T47D (cell line): ENCODE measurements around the gene C12orf60.
A peak's percentile ranks its signal among the peaks of the same experiment; 100 is the strongest.

Experiments
- DNase-seq, 2 experiments: peaks; one replicate each; pipeline versions ENCODE4 v3.0.0 to v3.0.0-alpha.2; 2011 to 2012; ENCODE audit warnings: low read depth in 1 of 2, low spot score in 1 of 2
- JUND ChIP-seq: IDR thresholded peaks from 2 replicates; pipeline ENCODE4 v1.6.1; 2012; ENCODE audit warnings: low read depth
- in situ Hi-C: cut with HindIII; loops from 2 replicates; pipeline ENCODE4 v1.10.0; 2016; ENCODE audit warnings: low sequenced_read_pairs, low pct_unique_long_range_greater_than_20kb

Gene C12orf60

GRCh38 chr12:14781563-14781962 is 21.9 kb upstream of the C12orf60 start:
- in situ Hi-C loops: no loop called here
- TF ChIP-seq JUND: no peak
- DNase-seq: no peak

GRCh38 chr12:14782756-14783155 is 20.7 kb upstream of the C12orf60 start:
- TF ChIP-seq JUND: no peak
- DNase-seq: no peak
- in situ Hi-C loops: no loop called here

GRCh38 chr12:14784471-14784870 is 19.0 kb upstream of the C12orf60 start:
- no peak for TF ChIP-seq JUND
- in situ Hi-C loops: no loop called here
- no peak for DNase-seq

- in situ Hi-C loops: no loop called here
These were observed 17.9 kb upstream of the C12orf60 start for GRCh38 chr12:14785568-14785967.

DNA sequence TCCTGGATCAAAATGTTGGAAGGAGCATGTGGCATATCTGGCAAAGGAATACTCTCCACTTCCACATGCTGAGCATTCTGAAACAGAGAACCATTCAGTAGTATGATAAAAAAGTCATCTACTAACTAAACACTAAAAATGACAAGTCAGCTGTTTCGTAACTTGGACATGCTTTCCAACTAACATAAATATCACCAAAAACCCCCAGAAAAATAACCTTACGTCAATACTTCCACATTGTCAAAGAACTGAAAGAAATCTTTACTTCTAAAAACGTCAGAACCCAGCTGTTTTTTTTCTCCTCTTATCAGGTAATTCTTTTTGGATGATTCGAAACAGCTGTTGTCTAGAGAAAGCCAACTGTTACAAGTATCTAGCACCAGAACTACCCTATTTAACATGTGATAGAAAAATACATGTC is 8.4 kb upstream of the C12orf60 start:
- no peak for TF ChIP-seq JUND
- DNase-seq: no peak
- in situ Hi-C loops: no loop called here

More at GRCh38 chr12:14785568-14785967, 17.9 kb upstream of the C12orf60 start:
- no peak for DNase-seq
- TF ChIP-seq JUND: no peak

GRCh38 chr12:14802247-14802646 is 1.2 kb upstream of the C12orf60 start:
- no peak for TF ChIP-seq JUND
- in situ Hi-C loops: no loop called here
- no peak for DNase-seq

GRCh38 chr12:14802721-14803010 is 804 bp upstream of the C12orf60 start:
- TF ChIP-seq JUND: no peak
- in situ Hi-C loops: no loop called here
- DNase-seq: no peak

DNA sequence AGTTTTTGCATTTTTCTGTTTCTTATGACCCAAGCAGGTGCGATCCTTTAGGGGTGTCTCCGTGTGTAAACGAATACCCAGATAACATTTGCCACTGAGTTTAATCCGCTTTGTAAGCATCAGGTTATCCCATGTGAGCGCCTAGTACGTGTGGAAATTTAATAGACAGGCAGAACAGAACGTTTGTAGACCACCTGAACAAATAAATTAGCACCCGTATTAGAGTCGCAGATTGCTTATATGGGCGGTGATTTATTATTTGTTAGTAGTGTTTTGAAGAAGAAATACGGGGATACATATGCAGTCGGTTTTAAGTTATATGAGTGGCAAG is 325 bp downstream of the C12orf60 start:
- no peak for DNase-seq
- in situ Hi-C loops: no loop called here
- TF ChIP-seq JUND: no peak

- TF ChIP-seq JUND: no peak
- in situ Hi-C loops: no loop called here
- no peak for DNase-seq
These were observed 6.9 kb downstream of the C12orf60 start for GRCh38 chr12:14810167-14810952.

DNA sequence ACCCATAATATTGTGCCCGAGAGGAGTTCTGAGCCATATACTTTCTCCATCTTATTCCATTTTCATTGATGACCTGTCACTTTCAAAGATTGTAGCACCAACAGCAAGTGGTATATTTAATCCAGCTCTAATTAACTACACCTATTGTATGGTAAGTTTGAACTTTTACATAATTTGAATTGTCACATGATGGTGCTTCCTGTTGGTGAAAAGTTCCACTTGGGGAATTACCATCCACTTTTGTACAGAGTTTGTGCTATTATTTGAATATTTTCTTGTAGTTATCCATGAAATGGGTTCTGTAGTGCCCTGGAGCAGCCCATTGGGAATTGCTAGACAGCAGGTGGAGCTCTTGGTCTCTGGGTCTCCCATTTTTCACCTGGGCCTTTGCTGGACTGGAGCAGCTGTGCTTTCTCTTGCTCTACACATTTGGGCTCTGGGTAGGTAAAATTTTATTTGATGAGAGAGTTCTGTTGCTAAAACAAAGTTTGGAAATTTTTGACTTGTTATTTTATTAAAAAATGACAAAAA is 7.5 kb downstream of the C12orf60 start:
- TF ChIP-seq JUND: no peak
- in situ Hi-C loops: no loop called here
- peak in 1 of 2 experiments; percentile 62 for DNase-seq

GRCh38 chr12:14811486-14811885 is 8.0 kb downstream of the C12orf60 start:
- in situ Hi-C loops: no loop called here
- no peak for TF ChIP-seq JUND
- no peak for DNase-seq

- DNase-seq: no peak
- TF ChIP-seq JUND: no peak
- in situ Hi-C loops: no loop called here
These were observed 10.5 kb downstream of the C12orf60 start, which contains the start of gene SMCO3 for GRCh38 chr12:14814014-14814413. SMCO3 (minus strand) TSS chr12:14814182; CDS start chr12:14806680, 7,502 bp downstream.

DNA sequence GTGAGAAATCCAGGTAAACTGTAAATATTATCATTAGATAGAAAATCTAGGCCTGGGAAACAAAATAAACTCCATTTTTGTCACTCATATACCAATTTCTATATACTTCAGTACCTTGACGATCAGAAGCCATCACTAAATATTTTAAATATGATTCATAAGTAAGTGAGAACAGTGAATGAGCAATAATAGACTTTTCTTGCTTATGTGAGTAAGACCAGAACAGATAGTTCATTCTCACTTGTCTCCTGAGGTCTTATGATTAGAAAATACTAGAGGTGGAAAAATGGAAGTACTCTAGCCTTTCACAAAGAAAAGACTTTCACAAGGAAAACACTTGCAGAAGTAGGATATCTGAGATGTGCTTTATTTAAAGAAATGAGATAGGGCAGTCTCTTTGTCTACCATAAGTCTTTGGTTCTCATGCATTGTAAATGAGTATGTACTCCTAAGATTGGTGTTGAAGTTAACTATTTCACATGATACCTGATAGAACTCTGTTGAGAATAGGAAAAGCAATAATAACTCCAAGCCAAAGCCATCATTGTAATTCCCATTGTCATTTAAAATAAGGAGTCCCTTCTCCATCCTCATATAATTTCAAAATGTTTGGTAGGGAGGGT is 20.7 kb downstream of the C12orf60 start:
- TF ChIP-seq JUND: no peak
- in situ Hi-C loops: no loop called here
- DNase-seq: no peak

- TF ChIP-seq JUND: no peak
- in situ Hi-C loops: no loop called here
These were observed 21.8 kb downstream of the C12orf60 start for GRCh38 chr12:14825256-14825655.

More at GRCh38 chr12:14825256-14825655, 21.8 kb downstream of the C12orf60 start:
- no peak for DNase-seq
